Measurements from ENCODE around the gene ZNF500. TPM values are rescaled to one million over a fixed set of nuclear protein-coding genes. Genes with fewer than 3 reads are reported as not detected.

The ZNF500 gene
- total and polyA plus RNA-seq, 2 experiments from 2014 or later = 23.8 to 32.7 TPM

GRCh38 chr16:4750896-4751295, 16.1 kb downstream of the ZNF500 start:
- no peak overlapping the region for H3K27ac ChIP-seq
- DNase-seq (ENCODE audit: low read depth in 1 of 2, low spot score in 1 of 2) = no peak
- no peak overlapping the region for H3K4me3 ChIP-seq

GRCh38 chr16:4749700-4750257, 17.2 kb downstream of the ZNF500 start:
- Histone ChIP-seq H3K4me3 (no peak overlapping the region), H3K36me3 (peaks cover 15% of the 10 kb centered on the region), H3K27ac (no peak overlapping the region), H3K27me3 (no peaks in the 10 kb centered on the region), H3K4me1 (ENCODE audit: low read depth) (no peaks in the 10 kb centered on the region), H3K9me3 (ENCODE audit: low read depth) (no peaks in the 10 kb centered on the region)
- TF ChIP-seq CTCF (IDR thresholded peaks at IDR 0.05; ENCODE audit: low read depth, low read length) = no peak
- DNase-seq (ENCODE audit: low read depth in 1 of 2, low spot score in 1 of 2) = no peak

More at GRCh38 chr16:4750896-4751295, 16.1 kb downstream of the ZNF500 start:
- no peak for TF ChIP-seq CTCF (IDR thresholded peaks at IDR 0.05; ENCODE audit: low read depth, low read length)
- Histone ChIP-seq H3K36me3 (peaks cover 20% of the 10 kb centered on the region), H3K9me3 (ENCODE audit: low read depth) (no peaks in the 10 kb centered on the region), H3K4me1 (ENCODE audit: low read depth) (no peaks in the 10 kb centered on the region), H3K27me3 (no peaks in the 10 kb centered on the region)

- no peaks in the 10 kb centered on the region for H3K9me3 ChIP-seq (ENCODE audit: low read depth)
- no peak for TF ChIP-seq CTCF (IDR thresholded peaks at IDR 0.05; ENCODE audit: low read depth, low read length)
- H3K36me3 ChIP-seq = peaks cover 15% of the 10 kb centered on the region
- no peak overlapping the region for H3K27ac ChIP-seq
- H3K4me1 ChIP-seq (ENCODE audit: low read depth) = no peaks in the 10 kb centered on the region
- no peaks in the 10 kb centered on the region for H3K27me3 ChIP-seq
- no peak for DNase-seq (ENCODE audit: low read depth in 1 of 2, low spot score in 1 of 2)
- H3K4me3 ChIP-seq = no peak overlapping the region
Observed at GRCh38 chr16:4748682-4749411, 18.1 kb downstream of the ZNF500 start.

GRCh38 chr16:4747906-4748681, 18.9 kb downstream of the ZNF500 start:
- no peaks in the 10 kb centered on the region for H3K9me3 ChIP-seq (ENCODE audit: low read depth)
- no peak for DNase-seq (ENCODE audit: low read depth in 1 of 2, low spot score in 1 of 2)
- no peak overlapping the region for H3K27ac ChIP-seq
- no peak for TF ChIP-seq CTCF (IDR thresholded peaks at IDR 0.05; ENCODE audit: low read depth, low read length)
- no peak overlapping the region for H3K4me3 ChIP-seq
- no peaks in the 10 kb centered on the region for H3K4me1 ChIP-seq (ENCODE audit: low read depth)
- H3K36me3 ChIP-seq = peaks cover 9% of the 10 kb centered on the region
- no peaks in the 10 kb centered on the region for H3K27me3 ChIP-seq

- no peaks in the 10 kb centered on the region for H3K27me3 ChIP-seq
- no peaks in the 10 kb centered on the region for H3K4me1 ChIP-seq (ENCODE audit: low read depth)
- no peak overlapping the region for H3K27ac ChIP-seq
- no peak overlapping the region for H3K4me3 ChIP-seq
- TF ChIP-seq CTCF (IDR thresholded peaks at IDR 0.05; ENCODE audit: low read depth, low read length) = no peak
- H3K36me3 ChIP-seq = peaks cover 5% of the 10 kb centered on the region
- peak in 1 of 2 donors; percentile 58 for DNase-seq (ENCODE audit: low read depth in 1 of 2, low spot score in 1 of 2)
- H3K9me3 ChIP-seq (ENCODE audit: low read depth) = no peaks in the 10 kb centered on the region
Observed at GRCh38 chr16:4746991-4747574, 19.9 kb downstream of the ZNF500 start.

Data from cardiac muscle cell (in vitro differentiated cells and primary cell).